Lower leg skin (tissue), 4 donors: ENCODE results near the gene TC2N. TPM values are rescaled to one million over a fixed set of nuclear protein-coding genes. Genes with fewer than 3 reads are reported as not detected.

Experiments
- DNase-seq, 2 donors: peaks; one replicate each; pipeline ENCODE4 v3.0.0-alpha.2; 2019; ENCODE audit warnings: low spot score in 2 of 2
- H3K4me3 ChIP-seq: fragments of 200-600 bp; sonication (generic); 2 replicates; pipeline ENCODE4 v1.5.1; 2017; ENCODE audit warnings: mild to moderate bottlenecking, low read depth; ENCODE audit not compliant: poor library complexity, severe bottlenecking
- POLR2A ChIP-seq, 2 donors: fragments of 450-650 bp; IDR thresholded peaks; one replicate each; pipeline ENCODE4 v1.6.1; 2016 to 2017; ENCODE audit warnings: antibody characterized with exemption in 2 of 2, mild to moderate bottlenecking in 1 of 2, moderate library complexity in 1 of 2
- WGBS, 2 donors: methylation state at CpG; one replicate each; pipeline ENCODE4 v1.1.5; 2018; 5-methylcytosine and 5-hydroxymethylcytosine counted together
- intact Hi-C: fragments of 100-400 bp; cut with DNase I; formaldehyde crosslinking; loops from one replicate; pipeline ENCODE4 v1.15.0; 2023; ENCODE audit warnings: low total_unique reads
- total RNA-seq, 4 donors: library from RNA; depleted of rRNA; stranded (reverse); fragments of >200 nt; gene quantifications; one replicate each; pipeline ENCODE4 v1.1.0, GENCODE V29; 2016
- TF ChIP-seq, protein P1 (sequence below), 3 donors: fragments of 450-650 bp; IDR thresholded peaks; one replicate each; pipeline ENCODE4 v1.5.1; 2016; ENCODE audit warnings: antibody characterized with exemption in 3 of 3, mild to moderate bottlenecking in 3 of 3, moderate library complexity in 2 of 3

TC2N gene
- total RNA-seq, 4 donors from 2014 or later, result 31.6 to 40.9 (median 35.9) TPM

DNA sequence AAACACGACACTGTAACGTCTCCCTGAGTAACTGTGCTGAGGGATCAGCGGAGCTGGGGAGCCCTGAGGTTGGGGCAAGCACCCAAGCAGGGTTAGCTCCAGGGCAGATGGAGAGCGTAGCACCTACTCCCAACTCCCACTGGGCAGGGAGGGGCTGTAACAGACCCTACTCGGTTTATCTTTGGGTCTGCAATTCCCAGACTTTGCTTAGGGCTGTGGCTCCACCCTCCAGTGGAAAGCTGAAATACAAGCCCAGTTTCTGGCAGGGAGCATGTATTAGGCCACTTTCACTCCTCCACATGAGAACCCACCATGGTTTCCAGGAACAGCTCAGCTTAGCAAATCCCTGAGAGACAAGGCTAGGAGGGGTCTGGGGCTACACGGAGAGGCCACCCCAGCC lies 17.3 kb upstream of the TC2N start:
- TF ChIP-seq POLR2A (IDR thresholded peaks at IDR 0.05), result no peak
- TF ChIP-seq, protein P1, sequence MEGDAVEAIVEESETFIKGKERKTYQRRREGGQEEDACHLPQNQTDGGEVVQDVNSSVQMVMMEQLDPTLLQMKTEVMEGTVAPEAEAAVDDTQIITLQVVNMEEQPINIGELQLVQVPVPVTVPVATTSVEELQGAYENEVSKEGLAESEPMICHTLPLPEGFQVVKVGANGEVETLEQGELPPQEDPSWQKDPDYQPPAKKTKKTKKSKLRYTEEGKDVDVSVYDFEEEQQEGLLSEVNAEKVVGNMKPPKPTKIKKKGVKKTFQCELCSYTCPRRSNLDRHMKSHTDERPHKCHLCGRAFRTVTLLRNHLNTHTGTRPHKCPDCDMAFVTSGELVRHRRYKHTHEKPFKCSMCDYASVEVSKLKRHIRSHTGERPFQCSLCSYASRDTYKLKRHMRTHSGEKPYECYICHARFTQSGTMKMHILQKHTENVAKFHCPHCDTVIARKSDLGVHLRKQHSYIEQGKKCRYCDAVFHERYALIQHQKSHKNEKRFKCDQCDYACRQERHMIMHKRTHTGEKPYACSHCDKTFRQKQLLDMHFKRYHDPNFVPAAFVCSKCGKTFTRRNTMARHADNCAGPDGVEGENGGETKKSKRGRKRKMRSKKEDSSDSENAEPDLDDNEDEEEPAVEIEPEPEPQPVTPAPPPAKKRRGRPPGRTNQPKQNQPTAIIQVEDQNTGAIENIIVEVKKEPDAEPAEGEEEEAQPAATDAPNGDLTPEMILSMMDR (IDR thresholded peaks at IDR 0.05), result no peak
- intact Hi-C loops, result no loop called here
- no peak for DNase-seq
- H3K4me3 ChIP-seq, result no peak overlapping the region
- 71 to 73% methylated on average over 6 of the region's 6 CpGs for WGBS, 2 donors

DNA sequence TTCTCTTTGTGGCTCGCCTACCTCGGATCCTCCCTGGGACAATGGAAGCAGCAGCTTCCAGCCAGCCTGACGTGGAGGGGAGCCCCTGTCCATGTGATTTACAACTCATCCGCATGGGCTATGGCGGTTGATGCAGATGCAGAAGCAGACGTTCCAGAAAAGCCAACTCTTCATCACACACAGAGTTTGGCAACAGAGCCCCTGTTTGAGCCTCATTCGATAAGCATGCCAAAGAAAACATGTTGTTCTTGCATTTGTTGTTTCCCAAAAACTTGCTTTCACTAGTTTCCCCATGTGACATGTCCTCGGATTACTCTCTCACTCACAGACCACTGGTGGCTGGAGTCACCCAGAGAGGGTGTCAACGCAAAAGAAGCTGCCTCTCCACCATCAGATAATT lies 16.4 kb upstream of the TC2N start:
- WGBS, 2 donors, result 54 to 56% methylated on average over 9 of the region's 9 CpGs
- DNase-seq, result peak; percentile 84 to 93
- H3K4me3 ChIP-seq, result no peak overlapping the region
- intact Hi-C loops, result no loop called here
- no peak for TF ChIP-seq POLR2A (IDR thresholded peaks at IDR 0.05)
- TF ChIP-seq, protein P1 (IDR thresholded peaks at IDR 0.05), result no peak

DNA sequence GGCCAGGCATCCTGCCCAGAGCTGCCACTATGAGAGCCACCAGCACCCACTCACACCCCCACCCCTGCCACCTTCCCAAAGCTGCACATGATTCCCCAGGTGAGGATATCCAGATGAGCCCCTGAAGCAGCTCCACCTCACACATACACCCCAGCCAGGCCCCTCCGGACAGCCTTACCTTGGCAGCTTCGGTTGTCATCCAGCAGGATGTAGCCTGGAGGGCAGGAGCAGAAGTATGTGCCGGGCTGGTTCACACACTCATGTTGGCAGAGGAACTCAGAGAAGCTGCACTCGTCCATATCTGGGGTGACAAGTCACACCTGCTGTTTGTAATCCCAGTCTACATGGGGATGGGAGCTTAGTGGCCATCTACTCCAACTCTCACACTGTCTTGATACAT lies 15.4 kb upstream of the TC2N start:
- WGBS, 2 donors, result 37 to 45% methylated on average over 4 of the region's 4 CpGs
- intact Hi-C loops, result no loop called here
- H3K4me3 ChIP-seq, result no peak overlapping the region
- no peak for DNase-seq
- TF ChIP-seq, protein P1 (IDR thresholded peaks at IDR 0.05), result no peak

DNA sequence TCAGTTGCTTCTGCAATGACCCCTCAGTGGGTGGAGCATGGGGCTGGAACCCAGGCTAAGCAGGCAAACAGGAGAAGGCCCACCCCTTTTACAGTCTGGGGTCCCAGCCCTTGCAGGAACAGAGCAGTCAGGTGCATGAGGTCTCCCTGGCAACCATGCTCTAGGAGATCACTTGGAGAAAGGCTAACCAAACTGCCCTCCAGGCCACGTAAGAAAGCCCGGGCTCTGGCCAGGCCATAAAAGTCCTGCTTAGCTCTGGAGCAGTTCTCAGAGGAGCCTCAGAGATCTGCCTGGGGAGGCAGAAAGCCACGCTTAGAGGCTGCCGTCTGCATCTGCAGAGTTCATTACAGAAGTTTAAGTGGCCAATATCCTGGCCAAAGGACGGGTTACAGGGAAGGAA lies 15.0 kb upstream of the TC2N start:
- no peak for TF ChIP-seq POLR2A (IDR thresholded peaks at IDR 0.05)
- TF ChIP-seq, protein P1 (IDR thresholded peaks at IDR 0.05), result no peak
- no peak for DNase-seq
- WGBS, 2 donors, result 73 to 75% methylated on average over 5 of the region's 5 CpGs
- intact Hi-C loops, result no loop called here
- no peak overlapping the region for H3K4me3 ChIP-seq

GRCh38 chr14:91879196-91879595 lies 11.9 kb upstream of the TC2N start:
- intact Hi-C loops, result no loop called here
- no peak for DNase-seq
- no peak overlapping the region for H3K4me3 ChIP-seq
- no peak for TF ChIP-seq POLR2A (IDR thresholded peaks at IDR 0.05)
- TF ChIP-seq, protein P1 (IDR thresholded peaks at IDR 0.05), result no peak
- WGBS, 2 donors, result 70 to 71% methylated on average over 6 of the region's 6 CpGs

DNA sequence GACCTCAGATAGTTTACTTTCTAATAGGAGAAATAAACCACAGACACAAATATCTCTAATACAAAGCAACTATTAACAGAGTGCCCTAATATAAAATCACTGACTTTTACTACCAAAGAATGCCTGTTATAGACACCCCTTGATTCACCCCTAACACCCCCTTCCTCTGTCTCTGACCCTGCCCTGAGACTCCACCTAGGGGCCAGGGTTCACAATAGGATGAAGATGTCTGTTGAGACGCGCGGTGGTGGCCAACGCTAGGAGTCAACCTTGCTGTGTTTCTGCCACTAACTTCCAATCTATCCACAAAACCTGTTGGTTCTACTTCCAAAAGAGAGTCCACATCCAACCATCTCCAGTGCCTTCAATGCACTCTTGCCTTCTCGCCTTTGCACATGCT lies 10.9 kb upstream of the TC2N start:
- DNase-seq, result no peak
- H3K4me3 ChIP-seq, result no peak overlapping the region
- TF ChIP-seq, protein P1 (IDR thresholded peaks at IDR 0.05), result no peak
- no peak for TF ChIP-seq POLR2A (IDR thresholded peaks at IDR 0.05)
- intact Hi-C loops, result no loop called here
- WGBS, 2 donors, result 96 to 98% methylated on average over 5 of the region's 5 CpGs
